HepG2 (cell line): ENCODE measurements around the gene FIZ1. TPM values are rescaled to one million over a fixed set of nuclear protein-coding genes. Genes with fewer than 3 reads are reported as not detected.
A peak's percentile ranks its signal among the peaks of the same experiment; 100 is the strongest.

Experiments used
- CCAR2 ChIP-seq: fragments of 200-400 bp; formaldehyde crosslinking; optimal IDR thresholded peaks from 2 replicates; pipeline ENCODE3; 2018; ENCODE audit warnings: low read depth, mild to moderate bottlenecking, low read length, moderate library complexity
- CREM ChIP-seq, 2 experiments: sonication (generic) in 1 of 2; formaldehyde crosslinking in 1 of 2; IDR thresholded peaks; 2 replicates each; pipeline versions ENCODE4 v1.4.0 to v1.6.1; 2016 to 2020; ENCODE audit warnings: antibody characterized with exemption in 1 of 2, mild to moderate bottlenecking in 1 of 2, missing genetic modification reagents in 1 of 2
- FOXK1 ChIP-seq: sonication (generic); formaldehyde crosslinking; IDR thresholded peaks from 2 replicates; pipeline ENCODE4 v1.4.0; 2020; ENCODE audit warnings: low read depth, missing genetic modification reagents, borderline replicate concordance
- JUN ChIP-seq: sonication (generic); formaldehyde crosslinking; IDR thresholded peaks from 2 replicates; pipeline ENCODE4 v1.4.0; 2020; ENCODE audit warnings: mild to moderate bottlenecking, missing genetic modification reagents
- LCORL ChIP-seq, 2 experiments: fragments of 450-650 bp in 1 of 2; sonication (generic) in 1 of 2; formaldehyde crosslinking in 1 of 2; IDR thresholded peaks; 2 replicates each; pipeline versions ENCODE4 v1.5.0 to v1.6.1; 2017 to 2020; ENCODE audit warnings: antibody characterized with exemption in 1 of 2, missing genetic modification reagents in 1 of 2
- MLLT10 ChIP-seq: sonication (generic); formaldehyde crosslinking; IDR thresholded peaks from 2 replicates; pipeline ENCODE4 v1.4.0; 2020; ENCODE audit warnings: missing genetic modification reagents
- PCBP1 ChIP-seq: fragments of 200-400 bp; formaldehyde crosslinking; IDR thresholded peaks from 2 replicates; pipeline ENCODE4 v1.6.1; 2017; ENCODE audit warnings: mild to moderate bottlenecking, low read depth, low read length, borderline replicate concordance
- SP2 ChIP-seq: sonication (generic); formaldehyde crosslinking; IDR thresholded peaks from 2 replicates; pipeline ENCODE4 v1.5.1; 2020; ENCODE audit warnings: mild to moderate bottlenecking, missing genetic modification reagents
- TBX2 ChIP-seq: sonication (generic); formaldehyde crosslinking; IDR thresholded peaks from 2 replicates; pipeline ENCODE4 v1.5.0; 2020; ENCODE audit warnings: missing genetic modification reagents, mild to moderate bottlenecking, borderline replicate concordance
- THAP8 ChIP-seq: sonication (generic); formaldehyde crosslinking; IDR thresholded peaks from 2 replicates; pipeline ENCODE4 v1.5.1; 2020; ENCODE audit warnings: missing genetic modification reagents, mild to moderate bottlenecking, borderline replicate concordance
- USF2 ChIP-seq, 2 experiments: sonication (generic) in 1 of 2; formaldehyde crosslinking in 1 of 2; IDR thresholded peaks; 2 replicates each; pipeline versions ENCODE4 v1.5.1 to v1.6.1; 2011 to 2020; ENCODE audit warnings: borderline replicate concordance in 1 of 2, low read depth in 1 of 2, low read length in 1 of 2, mild to moderate bottlenecking in 1 of 2, missing genetic modification reagents in 1 of 2, moderate library complexity in 1 of 2
- YEATS2 ChIP-seq: sonication (generic); formaldehyde crosslinking; IDR thresholded peaks from 2 replicates; pipeline ENCODE4 v1.4.0; 2020; ENCODE audit warnings: missing genetic modification reagents, borderline replicate concordance
- ZBTB7B ChIP-seq: sonication (generic); formaldehyde crosslinking; IDR thresholded peaks from 2 replicates; pipeline ENCODE4 v1.4.0; 2020; ENCODE audit warnings: missing genetic modification reagents
- ZNF10 ChIP-seq: sonication (generic); formaldehyde crosslinking; IDR thresholded peaks from 2 replicates; pipeline ENCODE4 v1.4.0; 2020; ENCODE audit warnings: mild to moderate bottlenecking, low read depth, missing genetic modification reagents, borderline replicate concordance
- ZNF274 ChIP-seq: sonication (generic); formaldehyde crosslinking; IDR thresholded peaks from 2 replicates; pipeline ENCODE4 v1.5.1; 2020; ENCODE audit warnings: mild to moderate bottlenecking, missing genetic modification reagents
- ZNF543 ChIP-seq: sonication (generic); formaldehyde crosslinking; IDR thresholded peaks from 2 replicates; pipeline ENCODE4 v1.4.0; 2020; ENCODE audit warnings: mild to moderate bottlenecking, missing genetic modification reagents
- ZNF639 ChIP-seq: conservative IDR thresholded peaks from 2 replicates; pipeline ENCODE4 v1.6.1; 2018; ENCODE audit warnings: missing genetic modification reagents
- ZNF83 ChIP-seq: sonication (generic); formaldehyde crosslinking; IDR thresholded peaks from 2 replicates; pipeline ENCODE4 v1.4.0; 2020; ENCODE audit warnings: missing genetic modification reagents, mild to moderate bottlenecking, borderline replicate concordance
- polyA plus RNA-seq, 8 experiments: library from polyadenylated mRNA; depleted of rRNA in 3 of 8; stranded (reverse) in 7 of 8; unstranded in 1 of 8; fragments of >200 nt; fragmentation: Illumina TruSeq in 4 of 8; extraction: Trizol in 4 of 8; gene quantifications; 2 replicates each; pipeline versions ENCODE4 v1.2.1 to v1.2.3, GENCODE V29; 2011 to 2016; ENCODE audit warnings: low read depth in 4 of 8, missing spikeins in 1 of 8, mixed read lengths in 1 of 8; ENCODE audit not compliant: insufficient read depth in 1 of 8
- total RNA-seq, 5 experiments: library from RNA; depleted of rRNA; stranded (reverse); fragments of >200 nt; fragmentation: Illumina TruSeq; extraction: Trizol; gene quantifications; 2 replicates each; pipeline ENCODE4 v1.2.3, GENCODE V29; 2016; ENCODE audit warnings: low read depth in 1 of 5
- TF ChIP-seq, protein P1 (sequence below): sonication (generic); formaldehyde crosslinking; IDR thresholded peaks from 2 replicates; pipeline ENCODE4 v1.4.0; 2020; ENCODE audit warnings: missing genetic modification reagents, mild to moderate bottlenecking, borderline replicate concordance

The FIZ1 gene
- total and polyA plus RNA-seq, 2 of the 13 experiments (the other 11 are each of a cell fraction or from before 2014, with no cell fraction given) = 3.6 to 5.9 TPM

DNA sequence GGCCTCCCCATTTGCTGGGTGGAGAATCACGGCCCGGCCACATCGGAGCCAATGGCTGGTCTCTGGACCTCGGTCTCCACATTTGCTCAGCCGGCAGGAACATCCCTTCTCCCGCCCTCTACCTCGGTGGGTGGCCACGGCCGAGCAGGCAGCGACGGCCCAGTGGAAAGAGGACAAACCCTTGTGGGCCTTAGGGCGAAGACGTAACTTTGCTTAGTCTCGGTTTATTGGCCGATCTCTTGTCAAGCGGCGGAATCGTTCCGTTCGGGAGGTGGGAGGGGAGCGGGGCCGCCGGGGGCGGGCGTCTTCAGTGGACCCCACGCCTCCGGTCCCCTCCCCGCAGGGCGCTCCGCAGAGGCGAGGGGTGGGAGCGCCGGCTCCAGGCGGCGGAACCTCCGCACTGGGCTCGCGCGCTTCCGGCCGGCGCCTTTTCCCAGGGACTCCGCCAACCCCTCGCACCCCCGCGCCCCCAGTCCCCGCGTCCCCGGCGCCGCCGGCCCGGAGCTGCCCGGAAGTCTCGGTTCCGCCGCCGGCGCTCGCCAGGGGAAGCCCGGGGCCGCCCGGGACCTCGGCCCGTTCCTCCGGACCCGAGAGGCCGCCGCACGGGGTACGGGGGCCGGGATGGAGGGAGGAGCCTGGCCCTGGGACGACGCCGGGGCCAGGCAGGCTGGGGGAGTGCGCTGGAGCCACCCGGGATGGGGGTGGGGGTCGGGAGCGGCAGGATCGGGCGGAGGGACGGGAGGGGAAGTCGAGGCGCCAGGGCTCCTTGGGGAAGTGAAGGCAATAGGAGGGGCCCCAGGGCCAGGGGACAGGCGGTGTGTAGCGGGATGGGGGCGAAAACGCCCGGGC lies 41.5 kb upstream of the FIZ1 start, which contains the start of gene ZNF580 (continued):
- TF ChIP-seq CCAR2 (no peak), ZNF543 (CRISPR knock-in tag) (peak; percentile 35; the same call in 1 of the 2 replicates), FOXK1 (CRISPR knock-in tag) (no peak), ZNF10 (CRISPR knock-in tag) (no peak), JUN (no peak), LCORL (IDR thresholded peaks at IDR 0.05) (no peak), LCORL (CRISPR knock-in tag; IDR thresholded peaks at IDR 0.05) (peak; percentile 15; the same call in 1 of the 2 replicates), CREM (IDR thresholded peaks at IDR 0.05) (no peak), CREM (CRISPR knock-in tag; IDR thresholded peaks at IDR 0.05) (no peak), USF2 (IDR thresholded peaks at IDR 0.05; ENCODE audit: low read depth, low read length) (no peak), USF2 (CRISPR knock-in tag; IDR thresholded peaks at IDR 0.05; ENCODE audit: borderline replicate concordance) (no peak), ZNF639 (CRISPR knock-in tag) (peak; percentile 93), PCBP1 (no peak), TBX2 (no peak), ZNF274 (CRISPR knock-in tag) (no peak), YEATS2 (CRISPR knock-in tag) (no peak), SP2 (CRISPR knock-in tag) (no peak), ZBTB7B (CRISPR knock-in tag) (0 out of 2 replicates have a peak, but pooled peaks have one; percentile 33), MLLT10 (CRISPR knock-in tag) (no peak), THAP8 (CRISPR knock-in tag) (no peak), ZNF83 (CRISPR knock-in tag) (no peak)
- TF ChIP-seq, protein P1, sequence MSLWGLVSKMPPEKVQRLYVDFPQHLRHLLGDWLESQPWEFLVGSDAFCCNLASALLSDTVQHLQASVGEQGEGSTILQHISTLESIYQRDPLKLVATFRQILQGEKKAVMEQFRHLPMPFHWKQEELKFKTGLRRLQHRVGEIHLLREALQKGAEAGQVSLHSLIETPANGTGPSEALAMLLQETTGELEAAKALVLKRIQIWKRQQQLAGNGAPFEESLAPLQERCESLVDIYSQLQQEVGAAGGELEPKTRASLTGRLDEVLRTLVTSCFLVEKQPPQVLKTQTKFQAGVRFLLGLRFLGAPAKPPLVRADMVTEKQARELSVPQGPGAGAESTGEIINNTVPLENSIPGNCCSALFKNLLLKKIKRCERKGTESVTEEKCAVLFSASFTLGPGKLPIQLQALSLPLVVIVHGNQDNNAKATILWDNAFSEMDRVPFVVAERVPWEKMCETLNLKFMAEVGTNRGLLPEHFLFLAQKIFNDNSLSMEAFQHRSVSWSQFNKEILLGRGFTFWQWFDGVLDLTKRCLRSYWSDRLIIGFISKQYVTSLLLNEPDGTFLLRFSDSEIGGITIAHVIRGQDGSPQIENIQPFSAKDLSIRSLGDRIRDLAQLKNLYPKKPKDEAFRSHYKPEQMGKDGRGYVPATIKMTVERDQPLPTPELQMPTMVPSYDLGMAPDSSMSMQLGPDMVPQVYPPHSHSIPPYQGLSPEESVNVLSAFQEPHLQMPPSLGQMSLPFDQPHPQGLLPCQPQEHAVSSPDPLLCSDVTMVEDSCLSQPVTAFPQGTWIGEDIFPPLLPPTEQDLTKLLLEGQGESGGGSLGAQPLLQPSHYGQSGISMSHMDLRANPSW (CRISPR knock-in tag) = no peak
